ENCODE data around the gene RBMS3. TPM values are rescaled to one million over a fixed set of nuclear protein-coding genes. Genes with fewer than 3 reads are reported as not detected.

RBMS3 gene
- total RNA-seq, 1 experiment from 2014 or later, result 0.42 TPM

- CTCF ChIA-PET, result no interaction called here
- Histone ChIP-seq H3K9ac (ENCODE audit: low read length) (no peak overlapping the region), H3K36me3 (ENCODE audit: control insufficient read depth in 1 of 2, insufficient read depth in 2 of 2, low read length in 2 of 2) (no peaks in the 10 kb centered on the region), H3K27ac (ENCODE audit: low read depth, low read length) (no peak overlapping the region), H3K4me2 (ENCODE audit: low read length) (no peak overlapping the region), H3K4me1 (ENCODE audit: control insufficient read depth in 1 of 2, insufficient read depth in 2 of 2, low read length in 2 of 2) (no peaks in the 10 kb centered on the region), H3K9me2 (ENCODE audit: insufficient read depth) (no peaks in the 10 kb centered on the region), H3K79me2 (ENCODE audit: insufficient read depth, low read length) (no peaks in the 10 kb centered on the region), H3K27me3 (ENCODE audit: insufficient read depth, low read length) (peaks cover 9% of the 10 kb centered on the region; the same call in 1 of the 2 replicates), H3K9me3 (ENCODE audit: control insufficient read depth in 1 of 2, insufficient read depth in 1 of 2, low read depth in 1 of 2, low read length in 2 of 2) (no peaks in the 10 kb centered on the region), H2AFZ (ENCODE audit: low read depth, low read length, poor library complexity, severe bottlenecking) (no peak overlapping the region), H3K4me3 (replicated peaks in 1 of 2; ENCODE audit: low read depth in 1 of 2, low read length in 2 of 2) (no peak overlapping the region), H4K20me1 (ENCODE audit: insufficient read depth) (no peaks in the 10 kb centered on the region)
- POLR2A ChIA-PET, result no interaction called here
- intact Hi-C loops (cut with micrococcal nuclease), result no loop called here
- RAD21 ChIA-PET (ENCODE audit: low non-redundant PET in 1 of 2, low total read pairs in 2 of 2, uncharacterized antibody in 2 of 2, unreplicated experiment in 2 of 2), result no interaction called here
- DNase-seq (ENCODE audit: low read depth, low spot score) (no peak), ATAC-seq (no peak)
- TF ChIP-seq CEBPB (IDR thresholded peaks at IDR 0.05; ENCODE audit: low read depth) (no peak), EZH2phosphoT487 (IDR thresholded peaks at IDR 0.05; ENCODE audit: borderline replicate concordance) (no peak), ZBTB33 (IDR thresholded peaks at IDR 0.05; ENCODE audit: extremely low read depth, insufficient replicate concordance, low read length) (no peak), SRF (IDR thresholded peaks at IDR 0.05; ENCODE audit: low read depth) (no peak), ZNF274 (IDR thresholded peaks at IDR 0.05; ENCODE audit: low read depth, low read length) (no peak), ATF3 (IDR thresholded peaks at IDR 0.05) (no peak), MAX (IDR thresholded peaks at IDR 0.05) (no peak), CBX3 (IDR thresholded peaks at IDR 0.05; ENCODE audit: low read depth) (no peak), EZH2 (IDR thresholded peaks at IDR 0.05) (no peak), POLR2A (IDR thresholded peaks at IDR 0.05; ENCODE audit: borderline replicate concordance, extremely low read depth, insufficient read depth, insufficient read length) (no peak)
- BruUV-seq (replicated peaks), result no TSS peak
Measured at GRCh38 chr3:29513236-29513635, 232.4 kb downstream of the RBMS3 start.

Data from HCT116 (cell line).